ENCODE data around the gene ULBP2.
A peak's percentile ranks its signal among the peaks of the same experiment; 100 is the strongest.
"Not testable (repeated sequence)": the region's sequence is repeated elsewhere in the genome, so short reads cannot be mapped to it uniquely, and the experiment has no call there.

The ULBP2 gene

DNA sequence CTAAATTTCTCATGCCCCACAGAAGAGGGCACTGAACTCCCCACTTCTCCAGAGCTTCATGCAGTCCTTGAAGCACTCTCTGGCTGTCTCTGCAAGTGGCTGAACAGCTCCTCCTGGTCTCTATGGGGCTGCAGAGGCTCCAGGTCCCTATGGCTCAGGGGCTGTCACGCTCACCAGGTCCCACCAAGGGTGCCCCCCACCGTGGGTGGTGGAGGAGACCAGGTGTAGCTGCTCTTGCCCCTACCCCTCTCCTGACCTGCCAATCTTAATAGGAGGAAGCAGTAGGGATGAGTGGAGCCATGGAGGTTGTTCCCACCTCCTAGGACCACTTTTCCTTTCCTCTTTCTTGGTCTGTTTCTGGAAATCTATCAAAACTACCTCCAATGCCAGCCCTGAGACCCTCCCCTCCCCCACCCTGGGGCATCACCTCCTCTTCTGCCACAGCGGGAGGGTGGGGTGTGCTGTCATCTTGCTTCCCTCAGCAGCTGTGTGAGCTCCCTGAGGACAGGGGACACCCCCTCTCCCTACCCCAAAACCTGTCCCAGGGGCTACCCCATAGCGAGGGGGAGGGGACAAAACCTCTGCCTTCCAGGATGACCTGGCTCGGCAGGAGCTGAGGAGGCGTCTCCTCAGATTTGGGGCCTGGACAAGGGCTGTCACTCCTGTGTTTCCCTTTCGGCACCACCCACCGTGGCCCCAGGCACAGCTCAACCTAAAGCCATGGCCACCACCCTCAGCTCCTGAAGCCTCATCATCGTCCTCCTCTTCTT is 31.9 kb upstream of the ULBP2 start:
- no peak for DNase-seq (ENCODE audit: low spot score)

DNA sequence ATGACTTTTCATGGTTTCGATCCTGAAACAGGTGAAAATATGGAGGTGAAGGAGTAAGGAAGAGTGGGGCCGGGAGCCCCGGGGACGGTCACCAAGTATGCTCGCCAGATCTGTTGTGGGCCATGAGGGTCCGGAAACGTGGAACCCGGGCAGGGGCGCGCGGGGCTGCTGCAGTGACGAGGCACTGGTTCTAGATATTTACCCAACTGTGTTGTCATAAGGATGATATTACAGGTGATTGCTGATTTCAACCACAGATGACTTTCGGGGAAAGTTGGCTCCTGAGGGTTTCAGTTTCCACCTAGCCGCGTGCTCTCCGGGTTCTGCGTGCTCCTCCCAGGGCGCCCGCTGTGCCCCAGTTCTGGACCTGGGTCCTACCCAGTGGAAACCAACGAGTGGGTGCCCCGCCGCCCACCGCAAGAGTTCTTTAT is 31.1 kb upstream of the ULBP2 start:
- DNase-seq (ENCODE audit: low spot score): no peak

DNA sequence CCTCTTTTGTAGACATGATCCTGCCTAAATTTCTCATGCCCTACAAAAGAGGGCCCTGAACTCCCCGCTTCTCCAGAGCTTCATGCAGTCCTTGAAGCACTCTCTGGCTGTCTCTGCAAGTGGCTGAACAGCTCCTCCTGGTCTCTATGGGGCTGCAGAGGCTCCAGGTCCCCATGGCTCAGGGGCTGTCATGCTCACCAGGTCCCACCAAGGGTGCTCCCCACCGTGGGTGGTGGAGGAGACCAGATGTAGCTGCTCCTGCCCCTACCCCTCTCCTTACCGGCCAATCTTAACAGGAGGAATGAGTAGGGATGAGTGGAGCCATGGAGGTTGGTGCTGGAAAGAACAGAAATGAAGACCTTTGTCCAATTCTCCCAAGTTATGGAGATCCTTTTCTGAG is 29.1 kb upstream of the ULBP2 start:
- not testable (repeated sequence) for DNase-seq (ENCODE audit: low spot score)

DNA sequence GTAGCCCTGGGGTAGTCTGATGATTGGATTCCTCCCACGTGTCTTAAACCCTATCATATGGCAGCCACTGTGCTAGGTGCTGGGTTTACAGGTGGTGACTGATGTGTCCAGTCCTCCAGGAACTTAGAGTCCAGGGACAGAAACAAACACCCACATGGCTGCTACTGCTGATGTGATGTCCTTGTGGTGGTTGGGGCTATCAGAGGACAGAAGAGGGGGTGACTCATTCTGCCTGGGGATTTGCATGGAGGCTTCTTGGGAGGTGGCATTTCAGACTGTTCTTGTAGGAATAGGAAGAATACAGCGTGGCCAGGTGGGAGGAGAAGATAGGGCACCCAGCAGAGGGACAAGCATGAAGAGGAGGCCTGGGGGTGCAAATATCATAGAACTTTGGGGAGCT is 28.7 kb upstream of the ULBP2 start:
- no peak for DNase-seq (ENCODE audit: low spot score)

DNA sequence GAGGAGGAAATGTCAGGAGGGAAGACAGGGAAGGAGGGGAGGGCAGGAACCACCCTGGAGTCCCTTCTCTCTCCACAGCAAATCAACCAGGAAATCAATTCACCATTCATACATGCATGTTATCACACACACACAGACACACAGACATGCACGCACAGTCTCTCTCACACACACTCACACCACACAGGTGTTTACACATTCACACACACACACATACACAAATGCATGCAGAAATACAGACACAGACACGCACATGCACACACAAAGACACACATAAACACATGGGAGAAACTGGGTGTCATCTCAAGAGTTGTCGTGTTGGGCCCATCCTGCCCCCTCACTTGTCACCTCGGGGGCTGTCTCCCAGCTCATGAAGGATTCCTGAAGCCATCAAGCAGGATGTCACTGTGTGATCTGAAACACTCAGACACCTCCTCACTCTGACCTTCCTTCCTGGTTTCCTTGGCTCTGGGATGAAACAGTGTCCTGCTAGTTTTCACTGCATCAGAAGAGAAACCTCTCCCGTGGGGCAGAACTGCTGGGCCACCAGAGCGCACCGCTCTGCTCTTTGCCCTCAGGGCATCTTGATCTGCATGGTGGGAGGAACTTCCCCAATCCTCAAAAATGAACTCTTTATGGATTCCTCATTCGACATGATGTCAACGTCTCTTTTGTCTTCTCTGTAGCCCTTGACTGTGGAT is 28.1 kb upstream of the ULBP2 start:
- DNase-seq (ENCODE audit: low spot score): no peak

DNA sequence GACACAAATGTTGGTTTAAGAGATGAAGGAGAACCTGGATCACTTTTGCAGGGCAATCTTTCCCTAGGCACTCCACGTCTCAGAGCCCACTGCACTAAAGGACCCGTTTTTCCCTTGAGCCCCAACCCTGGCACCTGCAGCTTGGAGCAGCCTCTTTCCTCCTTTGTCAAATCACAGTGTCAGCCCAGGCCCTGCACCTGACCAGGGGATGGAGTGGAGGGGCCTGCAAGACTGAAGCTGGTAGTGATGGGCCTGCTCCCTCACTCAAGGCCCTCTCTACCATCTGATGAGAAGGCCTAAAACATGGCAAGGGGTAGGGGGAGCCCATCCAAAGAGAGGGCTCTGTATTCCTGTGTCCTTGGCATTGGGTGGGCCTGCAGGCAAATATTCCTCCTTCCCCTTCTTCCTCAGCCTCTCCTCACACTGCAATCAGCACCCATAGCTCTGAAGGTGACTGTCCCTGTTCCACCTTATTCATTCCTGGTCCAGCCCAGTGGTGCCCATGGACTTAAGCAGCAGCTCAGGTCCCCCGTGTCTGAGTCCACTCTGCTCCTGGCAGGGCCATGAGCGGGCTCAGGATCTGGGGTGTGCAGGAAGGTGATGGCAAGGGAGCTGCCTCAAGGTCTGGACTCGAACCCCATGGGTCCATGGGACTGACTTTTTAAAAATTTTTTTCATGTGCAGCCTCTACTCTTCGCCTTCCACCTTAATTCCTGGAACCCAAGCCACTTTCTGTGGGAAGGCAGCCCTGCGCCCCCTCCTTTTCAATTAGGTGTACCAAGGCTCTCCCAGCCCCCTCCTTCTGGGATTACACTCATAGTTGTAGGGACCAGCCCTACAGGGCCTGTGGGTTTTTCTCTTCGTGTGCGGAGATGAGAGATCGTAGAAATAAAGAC is 25.6 kb upstream of the ULBP2 start:
- DNase-seq (ENCODE audit: low spot score): no peak

DNA sequence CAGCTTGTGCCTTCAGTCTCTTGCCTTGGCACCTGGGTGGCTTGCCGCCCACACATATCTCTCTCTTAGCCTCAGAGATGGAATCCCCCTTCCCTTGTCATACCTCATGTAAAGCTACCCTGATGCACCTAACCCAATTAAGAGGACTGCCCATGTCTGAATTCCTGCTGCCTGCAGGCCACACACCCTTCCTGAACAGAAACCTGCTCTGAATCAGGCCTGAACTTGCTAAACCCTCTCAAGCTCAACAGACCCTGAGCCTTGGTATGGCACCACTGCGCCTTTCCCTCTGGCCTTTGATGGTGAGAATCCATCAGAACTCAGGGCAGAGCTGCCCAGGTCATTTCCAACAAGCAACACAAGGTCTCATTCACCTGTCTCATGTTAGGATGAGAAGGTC is 24.1 kb upstream of the ULBP2 start:
- no peak for DNase-seq (ENCODE audit: low spot score)

DNA sequence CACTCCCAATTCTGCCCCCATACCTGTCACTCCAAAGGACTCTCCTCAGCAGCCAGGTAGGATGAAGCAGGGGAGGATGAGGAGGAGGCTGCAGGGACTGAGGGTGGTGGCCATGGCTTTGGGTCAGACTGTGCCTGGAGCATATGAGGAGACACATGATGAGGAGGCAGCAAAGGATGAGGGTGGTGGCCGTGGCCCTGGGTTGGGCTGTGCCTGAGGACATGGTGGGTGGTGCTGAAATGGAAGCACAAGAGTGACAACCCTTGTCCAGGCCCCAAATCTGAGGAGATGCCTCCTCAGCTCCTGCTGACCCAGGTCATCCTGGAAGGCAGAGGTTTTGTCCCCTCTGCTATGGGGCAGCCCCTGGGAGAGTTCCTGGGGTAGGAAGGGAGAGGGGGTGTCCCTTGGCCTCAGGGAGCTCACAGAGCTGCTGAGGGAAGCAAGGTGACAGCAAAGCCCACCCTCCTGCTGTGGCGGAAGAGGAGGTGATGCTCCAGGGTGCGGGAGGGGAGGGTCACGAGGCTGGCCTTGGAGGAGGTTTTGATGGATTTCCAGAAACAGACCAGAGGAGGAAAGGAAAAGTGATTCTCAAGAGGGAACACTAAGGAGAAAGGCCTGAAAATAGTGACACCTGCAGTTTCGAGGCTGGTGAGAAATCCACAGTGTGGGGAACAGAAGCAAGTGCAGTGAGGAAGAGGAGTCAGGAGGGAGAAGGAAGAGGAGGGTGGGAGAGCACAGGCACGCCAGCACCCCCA is 23.5 kb upstream of the ULBP2 start:
- no peak for DNase-seq (ENCODE audit: low spot score)

DNA sequence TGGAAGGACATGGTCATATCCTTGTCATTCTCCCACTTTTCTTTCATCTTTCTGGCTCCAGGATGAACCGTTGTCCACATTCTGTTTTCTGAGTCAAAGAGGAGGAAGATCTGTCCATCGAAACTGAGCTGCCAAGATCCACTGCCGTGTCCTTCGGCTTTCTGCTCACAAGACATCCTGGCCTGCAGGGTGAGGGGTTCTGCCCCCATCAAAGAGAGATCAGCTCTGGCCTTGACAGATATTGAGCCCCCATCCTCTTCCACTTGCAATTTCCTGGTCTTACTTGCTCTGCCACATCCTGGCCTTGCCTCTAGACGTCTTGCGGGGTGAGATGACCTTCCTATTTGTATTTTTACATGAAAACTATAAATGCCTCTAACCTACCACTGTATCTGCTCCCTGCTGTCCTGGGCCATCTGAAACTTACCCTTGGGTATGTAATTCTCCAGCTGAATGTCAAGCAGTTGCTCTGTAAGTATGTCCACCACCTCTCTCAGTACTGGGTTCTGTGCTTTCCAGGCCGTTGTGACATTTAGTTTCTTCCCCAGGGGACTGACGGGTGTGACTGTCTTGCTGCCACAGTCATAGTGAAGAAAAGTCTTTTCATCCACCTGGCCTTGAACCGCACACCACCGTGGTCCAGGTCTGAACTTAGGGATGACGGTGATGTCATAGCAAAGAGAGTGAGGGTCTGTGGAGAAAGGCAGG is 22.5 kb upstream of the ULBP2 start:
- DNase-seq (ENCODE audit: low spot score): not testable (repeated sequence)

DNA sequence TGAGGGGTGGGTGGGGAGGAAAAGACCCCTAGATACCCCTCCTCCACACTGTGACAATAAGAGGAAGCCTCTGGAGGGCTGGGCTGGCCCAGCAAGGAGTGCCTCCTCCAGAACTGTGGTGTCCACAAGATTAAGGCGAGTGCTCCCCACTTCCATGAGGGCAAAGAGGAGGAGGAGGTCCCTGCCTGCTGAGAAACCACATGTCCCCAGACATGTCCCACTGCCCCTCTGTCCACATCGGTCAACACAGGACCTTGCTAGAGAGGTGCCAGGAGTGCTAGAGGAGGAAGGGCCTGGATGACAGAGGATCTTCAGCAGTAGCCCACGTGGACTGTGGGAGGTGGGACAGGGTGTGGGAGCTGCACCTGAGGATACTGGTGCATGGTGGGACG is 22.0 kb upstream of the ULBP2 start:
- DNase-seq (ENCODE audit: low spot score): no peak

DNA sequence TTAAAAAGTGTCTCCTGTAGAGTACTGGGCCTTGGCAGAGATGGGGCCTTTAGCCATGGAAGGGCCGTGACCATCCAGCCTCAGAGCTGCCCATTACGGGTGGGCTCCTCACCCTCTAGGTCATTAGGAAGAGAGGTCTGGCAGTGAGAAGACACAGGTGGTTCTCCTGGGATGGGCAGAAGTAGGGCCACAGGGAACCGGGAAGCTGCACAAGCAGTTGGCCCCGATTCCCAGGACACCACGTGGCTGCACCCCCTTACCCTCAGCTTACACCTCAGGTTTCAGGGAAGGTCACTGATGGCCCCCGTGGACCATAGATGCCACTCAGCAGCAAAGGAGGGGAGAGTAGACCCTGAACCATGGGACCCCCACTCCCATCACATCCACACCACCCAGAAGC is 20.5 kb upstream of the ULBP2 start:
- DNase-seq (ENCODE audit: low spot score): no peak

DNA sequence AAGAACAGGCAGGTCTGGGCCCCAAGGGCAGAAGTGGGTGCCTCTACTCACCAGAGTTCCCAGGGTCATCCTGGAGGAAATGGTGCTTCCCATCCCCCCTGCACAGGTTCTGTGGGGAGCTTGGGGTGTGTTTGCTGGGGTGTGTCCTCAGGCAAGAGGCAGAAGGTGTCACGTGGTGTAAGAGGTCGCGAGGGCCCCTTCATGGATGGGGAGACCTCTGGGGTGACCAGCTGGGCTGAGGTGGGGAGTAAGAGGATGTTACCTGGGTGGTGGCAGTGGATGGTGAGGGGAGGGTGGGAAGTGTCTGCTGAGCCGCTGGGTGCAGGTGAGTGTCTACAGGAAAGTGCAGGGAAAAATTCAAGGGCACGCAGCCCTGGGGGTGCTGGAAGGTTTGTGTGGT is 19.7 kb upstream of the ULBP2 start:
- not testable (repeated sequence) for DNase-seq (ENCODE audit: low spot score)

DNA sequence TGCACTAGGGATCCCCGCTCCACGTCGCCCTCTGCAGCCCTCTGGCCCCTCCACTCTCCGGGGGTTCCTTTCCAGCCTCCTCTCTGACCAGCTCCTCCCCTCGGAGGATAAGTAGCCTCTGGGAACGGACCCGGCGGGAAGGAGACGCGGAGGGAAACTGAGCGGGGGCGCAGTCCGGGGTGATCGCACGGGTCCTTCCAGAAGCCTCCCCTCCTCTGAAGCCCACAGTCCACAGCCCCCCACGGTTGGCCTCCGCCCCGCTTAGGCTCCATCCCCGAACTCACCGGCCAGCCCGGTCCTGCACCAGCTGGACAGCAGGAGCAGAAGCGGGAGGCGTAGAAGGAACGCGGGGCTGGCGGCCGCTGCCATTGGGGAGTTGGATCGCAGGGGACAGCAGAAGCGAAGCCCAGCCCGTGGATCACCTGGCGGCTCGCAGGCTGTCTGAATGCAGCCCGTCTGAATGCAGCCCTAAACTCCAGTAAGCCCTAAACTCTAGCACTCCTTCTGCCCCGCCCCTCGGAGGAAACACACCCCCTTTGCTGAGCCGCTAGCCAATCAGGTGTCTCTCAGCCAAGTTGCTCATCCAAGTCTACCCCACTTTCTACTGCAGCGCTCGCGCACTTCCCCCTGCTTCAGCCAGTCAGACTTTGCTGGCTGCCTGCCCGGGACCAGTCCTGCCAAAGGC is 19.0 kb upstream of the ULBP2 start, which contains the start of gene RAET1G:
Gene RAET1G (minus strand): TSS at position 480 of the 685 bp plus-strand sequence. CDS start 111 bp downstream, at position 369.
- peak; percentile 68 for DNase-seq (ENCODE audit: low spot score)

DNA sequence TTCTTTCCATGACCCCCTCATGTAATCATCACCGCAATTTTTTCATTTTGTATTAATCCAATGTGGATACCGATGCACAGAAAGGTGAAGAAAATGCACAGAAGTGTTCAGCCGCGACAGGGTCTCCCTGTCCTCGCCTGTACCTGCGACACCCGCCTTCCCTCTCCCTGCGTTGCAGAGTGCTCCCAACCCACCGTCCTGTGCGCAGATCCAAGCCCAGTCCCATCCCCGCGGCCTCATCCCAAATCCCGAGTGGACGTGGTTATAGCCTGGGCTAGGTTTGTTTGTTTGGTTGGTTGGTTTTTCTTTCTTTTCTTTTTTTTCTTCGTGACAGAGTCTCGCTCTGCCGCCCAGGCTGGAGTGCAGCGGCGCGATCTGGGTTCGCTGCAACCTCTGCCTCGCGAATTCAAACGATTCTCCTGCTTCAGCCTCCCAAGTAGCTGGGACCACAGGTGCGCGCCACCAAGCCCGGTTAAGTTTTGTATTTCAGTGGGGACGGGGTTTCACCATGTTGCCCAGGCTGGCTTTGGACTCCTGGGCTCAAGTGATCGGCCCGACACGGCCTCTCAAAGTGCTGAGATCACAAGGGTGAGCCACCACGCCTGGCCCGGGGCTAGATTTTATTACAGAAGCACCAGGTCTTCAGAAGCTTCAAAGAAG is 18.4 kb upstream of the ULBP2 start:
- no peak for DNase-seq (ENCODE audit: low spot score)

DNA sequence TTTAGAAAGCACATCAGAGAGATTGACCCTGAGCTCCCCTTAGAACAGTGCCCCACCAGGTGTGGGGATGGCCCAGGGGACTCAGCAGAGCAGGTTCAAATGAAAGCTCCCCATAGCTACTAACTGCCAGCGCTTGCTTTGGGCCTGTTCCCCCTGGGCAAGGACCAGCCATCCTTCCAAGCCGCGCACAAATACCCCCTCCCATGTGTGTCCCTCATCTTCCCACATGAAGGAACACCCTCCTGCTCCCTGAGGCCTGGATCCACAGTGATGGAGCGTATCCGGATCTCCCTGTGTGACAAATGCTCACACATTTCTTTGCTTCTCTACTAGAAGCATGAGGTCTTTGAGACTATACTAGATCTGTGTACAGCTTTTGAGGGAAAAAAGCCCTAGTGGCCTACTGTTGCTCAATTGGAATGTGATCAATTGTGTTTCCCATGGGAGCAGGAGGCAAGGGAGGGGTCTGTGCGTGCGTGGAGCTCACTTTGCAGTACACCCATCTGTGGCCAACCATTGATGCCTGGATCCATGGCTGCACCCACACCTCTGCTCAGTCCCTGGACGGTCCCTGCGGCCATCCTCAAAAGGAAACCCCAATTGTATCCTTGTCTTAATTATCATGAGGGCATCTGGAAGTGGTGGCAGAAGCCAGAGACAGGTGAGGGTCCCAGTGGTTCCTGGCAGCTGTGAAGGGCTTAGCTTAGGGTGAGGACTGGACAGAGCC is 17.4 kb upstream of the ULBP2 start:
- DNase-seq (ENCODE audit: low spot score): no peak

DNA sequence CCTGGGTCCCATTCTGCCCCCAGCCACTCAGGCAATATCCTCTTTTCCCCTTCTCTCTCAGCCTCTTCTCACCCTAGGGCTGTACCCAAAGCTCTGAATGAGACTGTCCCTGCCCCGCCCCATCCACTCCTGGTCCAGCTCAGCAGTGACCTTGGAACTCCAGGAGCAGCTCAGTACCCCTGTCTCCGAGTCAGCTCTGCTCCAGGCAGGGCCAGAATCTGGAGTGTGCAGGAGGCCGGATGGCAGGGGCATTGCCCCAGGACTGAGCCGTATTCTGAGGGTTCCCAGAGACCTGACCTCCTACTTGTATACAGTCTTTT is 16.9 kb upstream of the ULBP2 start:
- DNase-seq (ENCODE audit: low spot score): no peak

DNA sequence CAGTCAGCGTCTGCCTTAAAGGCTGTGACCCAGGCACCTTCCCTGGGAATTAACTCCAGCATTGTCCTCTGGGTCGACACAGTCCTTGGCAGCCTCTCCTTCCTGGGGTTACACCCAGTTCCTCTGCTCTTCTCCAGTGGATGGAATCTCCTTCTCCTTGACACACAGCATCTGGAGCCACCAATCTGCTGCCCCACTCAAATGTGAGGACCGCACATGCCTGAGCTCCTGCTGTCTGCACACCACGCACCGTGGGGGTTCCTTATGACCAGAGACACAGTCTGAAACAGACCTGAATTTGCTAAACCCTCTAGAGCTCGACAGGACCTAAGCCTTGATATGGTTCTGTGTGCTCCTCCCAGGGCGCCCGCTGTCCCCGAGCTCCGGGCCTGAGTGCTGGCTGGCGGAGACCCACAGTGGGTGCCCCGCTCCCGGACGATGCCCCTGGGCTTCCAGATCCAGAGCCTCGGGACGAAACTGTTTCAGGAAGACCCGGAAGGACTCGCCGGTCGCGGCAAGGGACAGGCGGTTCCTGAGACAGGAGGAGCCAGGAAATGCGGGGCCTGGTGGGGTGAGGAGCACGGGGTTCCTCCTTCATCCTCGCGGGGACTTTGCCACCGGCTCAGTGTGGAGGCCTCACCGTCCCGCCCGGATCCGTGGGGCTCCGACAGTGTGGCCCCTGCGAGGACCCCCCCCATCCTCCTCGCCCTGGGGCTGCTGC is 16.4 kb upstream of the ULBP2 start:
- no peak for DNase-seq (ENCODE audit: low spot score)

DNA sequence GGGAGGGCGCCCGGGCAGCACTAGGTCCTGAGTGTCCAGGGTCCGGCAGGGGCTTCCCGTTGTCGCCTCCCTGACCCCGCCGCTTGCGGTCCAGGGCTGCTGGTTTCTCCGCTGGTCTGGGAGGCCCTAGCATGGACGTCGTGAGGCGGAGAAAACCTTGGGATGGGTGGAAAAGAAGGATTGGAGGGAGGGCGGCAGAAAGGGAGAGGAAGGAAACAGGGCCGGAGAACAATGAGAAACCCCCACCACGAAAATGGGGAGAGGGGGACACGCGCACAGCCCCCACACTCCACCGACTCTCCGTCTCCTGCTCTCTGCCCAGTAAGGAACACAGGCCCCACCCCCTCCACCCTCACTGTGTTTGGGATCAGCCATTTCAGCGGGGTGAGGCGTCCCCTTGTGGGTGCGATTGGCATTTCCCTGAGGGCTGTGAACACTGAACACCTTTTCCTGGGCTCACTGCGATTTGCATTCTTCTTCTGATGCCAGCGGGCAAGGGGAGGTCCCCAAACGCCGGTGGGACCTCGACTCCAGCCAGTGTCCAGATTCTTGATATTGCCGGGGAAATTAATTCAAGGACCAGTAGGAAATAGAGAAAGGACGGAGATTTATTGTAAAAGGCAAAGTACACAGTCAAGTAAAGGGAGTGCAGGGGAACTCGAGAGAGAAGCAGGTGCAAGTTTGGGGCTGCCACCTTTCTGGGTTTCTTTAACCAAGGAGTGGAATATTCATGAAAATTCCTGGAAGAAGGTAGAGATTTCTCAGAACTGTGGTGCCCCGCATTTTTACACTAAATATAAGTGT is 15.6 kb upstream of the ULBP2 start:
- DNase-seq (ENCODE audit: low spot score): peak; percentile 34
